ENCODE results near the gene SLC15A1. TPM values are rescaled to one million over a fixed set of nuclear protein-coding genes. Genes with fewer than 3 reads are reported as not detected.

The SLC15A1 gene
- total and polyA plus RNA-seq, 8 donors, result 0.15 to 9.9 (median 0.19) TPM; not detected in 5

DNA sequence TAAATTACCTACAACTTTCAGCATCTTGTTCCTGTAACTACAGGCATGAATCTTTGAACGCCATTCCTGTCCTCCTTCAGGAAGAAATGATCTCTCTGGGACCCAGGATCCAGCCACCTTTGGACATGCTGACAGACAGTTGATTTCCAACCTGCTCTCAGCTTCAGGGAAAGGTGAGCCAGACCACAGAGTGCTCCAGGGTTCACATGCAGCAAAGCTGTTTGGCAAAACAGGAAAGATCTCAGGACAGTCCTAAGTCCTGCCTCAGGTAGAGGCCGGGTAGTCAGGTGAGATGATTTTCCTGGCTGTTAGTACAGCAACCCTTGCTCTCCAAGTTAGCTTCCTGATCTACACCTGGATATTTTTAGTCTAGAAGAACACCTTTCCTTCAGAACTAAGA, 9.1 kb downstream of the SLC15A1 start:
- TF ChIP-seq, protein P1, sequence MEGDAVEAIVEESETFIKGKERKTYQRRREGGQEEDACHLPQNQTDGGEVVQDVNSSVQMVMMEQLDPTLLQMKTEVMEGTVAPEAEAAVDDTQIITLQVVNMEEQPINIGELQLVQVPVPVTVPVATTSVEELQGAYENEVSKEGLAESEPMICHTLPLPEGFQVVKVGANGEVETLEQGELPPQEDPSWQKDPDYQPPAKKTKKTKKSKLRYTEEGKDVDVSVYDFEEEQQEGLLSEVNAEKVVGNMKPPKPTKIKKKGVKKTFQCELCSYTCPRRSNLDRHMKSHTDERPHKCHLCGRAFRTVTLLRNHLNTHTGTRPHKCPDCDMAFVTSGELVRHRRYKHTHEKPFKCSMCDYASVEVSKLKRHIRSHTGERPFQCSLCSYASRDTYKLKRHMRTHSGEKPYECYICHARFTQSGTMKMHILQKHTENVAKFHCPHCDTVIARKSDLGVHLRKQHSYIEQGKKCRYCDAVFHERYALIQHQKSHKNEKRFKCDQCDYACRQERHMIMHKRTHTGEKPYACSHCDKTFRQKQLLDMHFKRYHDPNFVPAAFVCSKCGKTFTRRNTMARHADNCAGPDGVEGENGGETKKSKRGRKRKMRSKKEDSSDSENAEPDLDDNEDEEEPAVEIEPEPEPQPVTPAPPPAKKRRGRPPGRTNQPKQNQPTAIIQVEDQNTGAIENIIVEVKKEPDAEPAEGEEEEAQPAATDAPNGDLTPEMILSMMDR (IDR thresholded peaks at IDR 0.05), result no peak
- TF ChIP-seq POLR2A (IDR thresholded peaks at IDR 0.05) (no peak), POLR2AphosphoS5 (IDR thresholded peaks at IDR 0.05) (no peak), EP300 (IDR thresholded peaks at IDR 0.05) (no peak)
- no peak for DNase-seq
- H3K4me3 ChIP-seq, result no peak overlapping the region
- H3K36me3 ChIP-seq, result no peaks in the 10 kb centered on the region
- H3K4me1 ChIP-seq, result no peaks in the 10 kb centered on the region
- H3K27me3 ChIP-seq, result peaks cover 0 to 2% (median 0%) of the 10 kb centered on the region in 3 donors
- peaks cover 0 to 8% (median 5%) of the 10 kb centered on the region in 4 donors for H3K9me3 ChIP-seq
- H3K27ac ChIP-seq, result no peak overlapping the region
- intact Hi-C loops (cut with DNase I; ENCODE audit: low total_unique reads), result no loop called here
- 69 to 81% (median 79%) methylated on average over 2 of the region's 2 CpGs for WGBS, 5 donors

DNA sequence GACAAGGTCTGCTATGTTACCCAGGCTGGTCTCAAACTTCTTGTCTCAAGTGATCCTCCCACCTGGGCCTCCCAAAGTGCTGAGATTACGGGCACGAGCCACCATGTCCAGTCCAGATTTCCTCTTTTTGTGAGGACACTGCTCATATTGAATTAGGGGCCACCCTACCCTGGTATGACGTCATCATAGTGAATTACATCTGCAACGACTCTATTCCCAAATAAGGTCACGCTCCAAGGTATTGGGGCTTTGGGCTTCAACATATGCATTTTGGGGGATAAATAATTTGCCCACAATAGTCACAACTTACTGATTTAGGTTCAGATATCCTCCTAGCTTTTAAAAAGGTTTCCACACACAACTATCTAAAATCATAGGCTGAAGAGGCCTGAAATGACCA, 9.5 kb downstream of the SLC15A1 start:
- intact Hi-C loops (cut with DNase I; ENCODE audit: low total_unique reads), result no loop called here
- 89 to 100% (median 93%) methylated on average over 4 to 5 of the region's 5 CpGs for WGBS, 5 donors
- Histone ChIP-seq H3K27ac (no peak overlapping the region), H3K4me3 (no peak overlapping the region), H3K4me1 (no peaks in the 10 kb centered on the region), H3K27me3 (no peaks in the 10 kb centered on the region), H3K36me3 (no peaks in the 10 kb centered on the region), H3K9me3 (peaks cover 0 to 11% (median 9%) of the 10 kb centered on the region in 4 donors)
- TF ChIP-seq POLR2A (IDR thresholded peaks at IDR 0.05), result no peak
- no peak for TF ChIP-seq EP300 (IDR thresholded peaks at IDR 0.05)
- no peak for TF ChIP-seq POLR2AphosphoS5 (IDR thresholded peaks at IDR 0.05)
- DNase-seq, result no peak

DNA sequence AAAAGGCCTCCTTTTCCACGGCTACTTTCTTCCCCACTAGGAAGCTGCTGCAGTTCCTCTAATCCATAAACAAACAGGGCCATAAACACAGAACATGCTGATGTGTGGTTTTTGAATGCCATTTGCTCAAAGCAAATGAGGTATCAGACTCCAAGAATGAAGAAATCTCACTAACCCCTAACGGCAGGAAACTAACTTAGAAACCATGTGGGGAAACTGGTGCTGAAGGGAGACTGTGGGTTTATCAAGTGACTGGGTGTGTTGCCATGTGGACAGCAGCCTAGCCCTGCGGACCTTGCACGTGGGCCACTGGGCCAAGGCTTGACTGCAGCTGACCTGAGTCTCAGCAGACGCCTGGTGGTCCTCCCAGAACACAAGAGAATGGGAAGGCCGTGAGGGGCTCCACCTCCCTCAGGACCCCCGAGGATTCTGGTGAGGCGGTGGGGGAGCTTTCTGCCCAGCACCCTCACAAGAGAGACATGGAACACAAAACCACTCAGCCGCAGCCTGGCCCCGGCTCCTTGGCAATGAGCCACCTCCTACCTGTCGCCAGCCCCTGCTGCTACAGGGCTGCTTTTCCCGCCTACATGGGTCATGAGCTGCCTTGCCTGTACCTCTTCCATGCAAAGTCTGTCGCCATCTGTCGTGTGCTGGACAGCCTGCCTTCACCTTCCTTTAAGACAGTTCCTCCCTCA, 10.6 kb downstream of the SLC15A1 start:
- Histone ChIP-seq H3K27ac (no peak overlapping the region), H3K4me3 (no peak overlapping the region), H3K36me3 (no peaks in the 10 kb centered on the region), H3K4me1 (no peaks in the 10 kb centered on the region), H3K27me3 (no peaks in the 10 kb centered on the region), H3K9me3 (peaks cover 0 to 16% (median 9%) of the 10 kb centered on the region in 4 donors)
- 77 to 87% (median 79%) methylated on average over 10 to 14 of the region's 14 CpGs for WGBS, 5 donors
- DNase-seq, result no peak
- intact Hi-C loops (cut with DNase I; ENCODE audit: low total_unique reads), result no loop called here
- TF ChIP-seq, protein P1 (IDR thresholded peaks at IDR 0.05), result no peak
- TF ChIP-seq POLR2A (IDR thresholded peaks at IDR 0.05) (no peak), POLR2AphosphoS5 (IDR thresholded peaks at IDR 0.05) (peak in 1 of 3 donors; percentile 27), EP300 (IDR thresholded peaks at IDR 0.05) (no peak)

DNA sequence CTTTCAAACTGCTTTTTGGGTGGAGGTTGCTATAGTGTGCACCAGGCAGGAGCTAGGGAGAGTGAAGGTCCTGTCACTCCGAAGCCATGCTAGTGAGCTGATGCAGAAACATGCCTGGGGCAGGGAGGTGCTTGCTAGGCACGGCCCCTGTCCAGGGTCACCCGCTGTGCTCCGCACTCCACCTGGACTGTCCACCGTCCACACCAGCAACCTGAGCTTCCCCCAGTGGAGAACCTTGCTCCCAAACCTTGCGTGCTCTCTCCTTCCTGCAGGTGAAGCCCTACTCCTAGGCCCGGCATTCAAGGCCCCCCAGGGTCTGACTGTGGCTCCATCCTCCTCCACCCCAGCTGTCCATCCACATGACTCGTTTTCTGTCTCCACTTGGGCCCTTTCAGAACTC, 12.3 kb downstream of the SLC15A1 start:
- Histone ChIP-seq H3K4me1 (no peaks in the 10 kb centered on the region), H3K27me3 (no peaks in the 10 kb centered on the region), H3K27ac (no peak overlapping the region), H3K4me3 (no peak overlapping the region), H3K36me3 (no peaks in the 10 kb centered on the region), H3K9me3 (peaks cover 0 to 16% (median 9%) of the 10 kb centered on the region in 4 donors)
- 90 to 96% (median 92%) methylated on average over 8 of the region's 8 CpGs for WGBS, 5 donors
- TF ChIP-seq POLR2A (IDR thresholded peaks at IDR 0.05) (no peak), POLR2AphosphoS5 (IDR thresholded peaks at IDR 0.05) (no peak), EP300 (IDR thresholded peaks at IDR 0.05) (no peak)
- TF ChIP-seq, protein P1 (IDR thresholded peaks at IDR 0.05), result no peak
- no peak for DNase-seq
- intact Hi-C loops (cut with DNase I; ENCODE audit: low total_unique reads), result no loop called here

DNA sequence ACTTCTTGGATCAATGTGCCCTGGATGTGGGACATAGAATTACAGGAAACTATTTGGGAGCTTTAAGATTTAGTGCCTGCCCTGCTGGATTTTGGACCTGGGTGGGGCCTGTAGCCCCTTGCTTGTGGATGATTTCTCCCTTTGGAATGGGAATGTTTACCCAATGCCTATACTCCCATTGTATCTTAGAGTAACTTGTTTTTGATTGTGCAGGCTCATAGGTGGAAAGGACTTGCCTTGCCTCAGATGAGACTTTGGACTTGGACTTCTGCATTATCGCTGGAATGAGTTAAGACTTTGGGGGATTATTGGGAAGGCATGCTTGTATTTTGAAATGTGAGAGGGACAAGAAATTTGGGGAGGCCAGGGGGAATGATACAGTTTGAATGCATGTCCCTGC, 13.5 kb downstream of the SLC15A1 start:
- Histone ChIP-seq H3K4me1 (no peaks in the 10 kb centered on the region), H3K27me3 (no peaks in the 10 kb centered on the region), H3K9me3 (peaks cover 0 to 16% (median 9%) of the 10 kb centered on the region in 4 donors), H3K27ac (no peak overlapping the region), H3K36me3 (no peaks in the 10 kb centered on the region), H3K4me3 (no peak overlapping the region)
- TF ChIP-seq POLR2A (IDR thresholded peaks at IDR 0.05) (no peak), POLR2AphosphoS5 (IDR thresholded peaks at IDR 0.05) (no peak), EP300 (IDR thresholded peaks at IDR 0.05) (no peak)
- TF ChIP-seq, protein P1 (IDR thresholded peaks at IDR 0.05), result no peak
- WGBS, 5 donors, result 82 to 92% (median 85%) methylated on average over 1 of the region's 1 CpG
- intact Hi-C loops (cut with DNase I; ENCODE audit: low total_unique reads), result no loop called here
- no peak for DNase-seq
